GM21786 (cell line): ENCODE measurements around the gene PLCH2.

ENCODE experiments used
- ATAC-seq: cut with Tn5 transposase; IDR thresholded peaks from one replicate; pipeline ENCODE4 v1.9.1; 2021; ENCODE audit not compliant: unreplicated experiment

PLCH2 gene

GRCh38 chr1:2528016-2528415 lies 51.9 kb downstream of the PLCH2 start:
- ATAC-seq: no peak

- no peak for ATAC-seq
Measured at GRCh38 chr1:2528611-2528965, 52.5 kb downstream of the PLCH2 start.

- no peak for ATAC-seq
Measured at GRCh38 chr1:2528966-2529783, 53.1 kb downstream of the PLCH2 start.

GRCh38 chr1:2529784-2530512 lies 53.9 kb downstream of the PLCH2 start, which contains the start of gene HES5:
HES5 (minus strand) TSS chr1:2530263; CDS start chr1:2530164, 99 bp downstream.
- ATAC-seq: no peak

- no peak for ATAC-seq
Measured at GRCh38 chr1:2530513-2531361, 54.6 kb downstream of the PLCH2 start.

GRCh38 chr1:2532485-2533160 lies 56.5 kb downstream of the PLCH2 start:
- ATAC-seq: no peak

- no peak for ATAC-seq
Measured at GRCh38 chr1:2533365-2533764, 57.3 kb downstream of the PLCH2 start.

- ATAC-seq: no peak
Measured at GRCh38 chr1:2534315-2534686, 58.2 kb downstream of the PLCH2 start.

GRCh38 chr1:2534687-2535441 lies 58.8 kb downstream of the PLCH2 start:
- ATAC-seq: no peak

GRCh38 chr1:2535455-2535854 lies 59.4 kb downstream of the PLCH2 start:
- ATAC-seq: no peak

- ATAC-seq: no peak
Measured at GRCh38 chr1:2535981-2536380, 59.9 kb downstream of the PLCH2 start.

GRCh38 chr1:2537784-2538115 lies 61.7 kb downstream of the PLCH2 start:
- no peak for ATAC-seq

- ATAC-seq: no peak
Measured at GRCh38 chr1:2538376-2538775, 62.3 kb downstream of the PLCH2 start.

GRCh38 chr1:2538872-2539271 lies 62.8 kb downstream of the PLCH2 start:
- no peak for ATAC-seq

GRCh38 chr1:2539312-2539907 lies 63.3 kb downstream of the PLCH2 start:
- no peak for ATAC-seq

GRCh38 chr1:2540816-2541492 lies 64.9 kb downstream of the PLCH2 start:
- ATAC-seq: no peak

- ATAC-seq: no peak
Measured at GRCh38 chr1:2541619-2542245, 65.6 kb downstream of the PLCH2 start.

GRCh38 chr1:2542246-2542915 lies 66.3 kb downstream of the PLCH2 start:
- ATAC-seq: no peak
